Stimulated activated CD4-positive, alpha-beta T cell treated with anti-CD3 and anti-CD28 coated beads, Interleukin-12 subunit alpha, Interleukin-12 subunit beta, amount 100 ng/mL, for 4 hours (primary cell): ENCODE measurements around the gene PIK3C2G.

Experiments used
- DNase-seq: peaks from one replicate; pipeline ENCODE4 v3.0.0-alpha.2; 2020

PIK3C2G gene

GRCh38 chr12:18427520-18427919, 166.2 kb downstream of the PIK3C2G start:
- DNase-seq, result no peak

GRCh38 chr12:18428416-18428815, 167.1 kb downstream of the PIK3C2G start:
- DNase-seq, result no peak

DNA sequence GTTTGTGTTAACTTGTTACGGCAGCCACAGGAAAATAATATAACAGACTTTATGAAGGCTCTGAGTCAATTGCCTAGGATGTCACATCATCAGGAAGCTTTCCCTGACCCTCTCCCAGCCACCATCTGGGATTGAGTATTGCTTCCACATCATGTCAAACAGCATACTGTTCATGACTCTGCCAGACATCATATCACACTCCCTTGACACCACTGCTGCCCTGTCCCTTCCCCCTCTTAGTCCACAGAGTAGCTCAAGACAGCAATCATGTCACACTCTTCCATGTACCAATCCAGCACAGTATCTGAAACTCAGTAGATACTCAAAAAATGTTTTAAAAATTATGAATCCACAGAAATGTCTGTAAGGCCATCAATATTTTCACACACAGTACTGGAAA, 168.0 kb downstream of the PIK3C2G start:
- no peak for DNase-seq

- DNase-seq, result no peak
Observed at GRCh38 chr12:18430425-18431048, 169.2 kb downstream of the PIK3C2G start.

DNA sequence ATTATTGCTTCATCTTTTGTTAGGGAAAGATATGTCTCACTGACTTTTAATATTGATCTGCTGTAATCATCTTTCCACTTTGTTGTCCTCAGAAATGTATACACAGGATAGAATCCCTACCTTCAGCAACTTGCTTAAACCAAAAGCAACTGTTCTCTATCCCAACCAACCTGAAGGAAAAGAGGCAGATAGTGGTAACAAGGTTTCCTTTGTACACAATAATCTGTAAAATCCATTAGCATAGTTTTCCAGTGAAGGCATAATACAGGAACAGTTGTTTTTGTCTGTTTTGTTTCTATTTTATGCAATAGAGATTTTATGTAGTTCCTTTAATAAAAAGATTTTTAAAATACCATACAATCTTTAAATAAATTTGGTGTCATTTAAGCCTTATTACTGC, 170.5 kb downstream of the PIK3C2G start:
- no peak for DNase-seq

DNA sequence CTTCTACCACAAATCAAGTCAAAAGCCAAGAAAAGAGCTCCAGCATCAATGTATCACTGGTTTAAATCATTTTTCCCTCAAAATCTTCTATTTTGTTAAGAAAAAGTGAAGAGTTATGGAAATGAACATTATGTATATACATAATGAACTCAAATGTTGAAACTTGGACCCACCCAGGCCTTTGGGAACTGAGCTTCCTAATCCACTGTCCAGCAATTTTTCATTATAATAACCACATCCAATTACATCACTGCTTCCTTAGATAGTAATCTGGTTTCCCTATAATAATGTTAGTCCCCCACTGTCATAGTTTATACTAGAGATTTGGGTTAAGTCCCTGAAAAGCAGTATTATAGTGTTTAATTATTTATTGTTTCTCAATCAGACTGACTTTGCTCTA, 170.9 kb downstream of the PIK3C2G start:
- no peak for DNase-seq

DNA sequence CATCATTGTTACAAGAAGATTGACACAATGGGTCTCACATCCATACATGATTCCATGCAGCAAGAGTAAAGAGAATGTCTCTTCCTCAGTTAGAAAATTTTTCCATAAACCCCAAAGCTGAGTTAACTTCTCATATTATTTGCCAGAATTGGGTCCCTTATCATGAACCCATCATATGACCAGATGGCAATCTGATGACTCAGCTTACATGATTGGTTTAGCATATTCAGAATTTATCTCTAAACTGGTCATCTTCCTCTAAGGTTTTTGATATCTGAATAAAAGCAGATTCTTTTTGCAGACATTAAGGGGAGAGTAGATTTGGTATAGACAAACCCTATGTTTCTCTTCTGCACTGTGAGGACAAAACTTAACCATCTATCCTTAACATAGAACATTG, 174.9 kb downstream of the PIK3C2G start:
- DNase-seq, result no peak

DNA sequence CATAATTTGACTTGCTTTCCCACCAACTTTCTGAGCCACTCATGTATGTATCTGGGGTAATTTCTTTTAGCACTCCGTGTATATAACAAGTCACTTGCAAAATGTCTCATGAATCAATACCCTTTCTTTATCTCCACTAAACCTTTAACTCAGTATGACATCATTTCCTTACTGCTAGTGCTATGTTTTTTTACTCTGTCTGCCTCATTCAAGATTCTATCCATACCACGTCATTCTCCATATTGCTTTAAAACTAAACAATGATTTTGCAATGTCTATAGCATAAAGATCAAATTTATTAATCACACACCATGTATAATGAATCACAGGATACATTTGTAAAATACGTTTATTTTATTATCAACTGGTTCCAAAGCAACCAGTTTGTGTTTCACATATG, 178.2 kb downstream of the PIK3C2G start:
- DNase-seq, result no peak

GRCh38 chr12:18443768-18444437, 182.6 kb downstream of the PIK3C2G start:
- DNase-seq, result no peak

GRCh38 chr12:18446061-18446644, 184.8 kb downstream of the PIK3C2G start:
- no peak for DNase-seq

DNA sequence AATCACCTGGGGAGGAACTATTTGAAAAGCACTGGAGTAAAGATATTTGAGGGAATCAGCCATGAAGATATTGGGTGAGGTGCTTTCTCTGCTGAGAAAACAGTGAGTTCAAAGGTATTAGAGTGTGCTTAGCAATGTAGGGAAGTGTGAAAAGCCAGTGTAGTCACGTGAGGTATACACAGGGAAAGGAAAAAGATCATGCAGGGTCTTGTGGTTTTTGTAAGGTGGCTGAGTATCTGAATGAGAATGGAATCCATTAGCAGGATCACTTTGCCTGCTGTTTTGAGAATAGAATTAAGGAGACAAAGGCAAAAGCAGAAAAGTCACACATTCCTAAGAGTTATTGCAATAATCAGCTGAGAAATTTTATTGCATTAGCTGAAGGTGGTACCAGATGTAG, 193.0 kb downstream of the PIK3C2G start:
- DNase-seq, result no peak

GRCh38 chr12:18456344-18456743, 195.0 kb downstream of the PIK3C2G start:
- DNase-seq, result no peak

GRCh38 chr12:18457362-18457761, 196.0 kb downstream of the PIK3C2G start:
- DNase-seq, result no peak

GRCh38 chr12:18461758-18462157, 200.4 kb downstream of the PIK3C2G start:
- no peak for DNase-seq

GRCh38 chr12:18462442-18462841, 201.1 kb downstream of the PIK3C2G start:
- no peak for DNase-seq

DNA sequence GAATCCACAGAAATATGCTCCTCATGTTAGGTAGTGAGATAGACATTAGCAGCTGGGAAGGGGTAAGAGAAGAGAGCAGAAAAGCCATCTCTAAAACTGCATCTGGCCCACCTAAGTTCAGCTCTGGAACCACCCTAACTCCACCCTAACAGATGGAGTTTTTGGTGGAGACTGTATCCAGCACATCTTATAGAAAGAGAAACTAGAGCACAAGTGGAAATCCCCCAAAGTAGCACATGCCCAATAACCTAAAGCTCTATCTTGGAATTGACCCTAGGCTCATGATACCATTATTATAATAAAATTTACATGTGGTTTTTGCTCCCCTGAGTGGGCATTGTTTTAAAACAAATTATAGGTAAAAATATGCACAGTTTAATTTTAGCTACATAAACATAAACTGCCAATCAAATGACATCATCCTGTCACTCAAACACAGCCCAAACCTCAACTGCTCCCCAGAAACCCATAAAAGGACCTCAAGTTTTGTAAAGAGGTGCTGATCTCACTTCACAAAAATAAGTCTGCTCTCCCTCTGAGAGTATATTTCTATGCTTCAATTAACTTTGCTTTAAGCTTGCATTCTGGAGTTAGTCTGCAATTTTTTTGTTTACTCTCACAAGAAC, 206.4 kb downstream of the PIK3C2G start:
- no peak for DNase-seq

- no peak for DNase-seq
Observed at GRCh38 chr12:18468246-18469075, 207.1 kb downstream of the PIK3C2G start.

DNA sequence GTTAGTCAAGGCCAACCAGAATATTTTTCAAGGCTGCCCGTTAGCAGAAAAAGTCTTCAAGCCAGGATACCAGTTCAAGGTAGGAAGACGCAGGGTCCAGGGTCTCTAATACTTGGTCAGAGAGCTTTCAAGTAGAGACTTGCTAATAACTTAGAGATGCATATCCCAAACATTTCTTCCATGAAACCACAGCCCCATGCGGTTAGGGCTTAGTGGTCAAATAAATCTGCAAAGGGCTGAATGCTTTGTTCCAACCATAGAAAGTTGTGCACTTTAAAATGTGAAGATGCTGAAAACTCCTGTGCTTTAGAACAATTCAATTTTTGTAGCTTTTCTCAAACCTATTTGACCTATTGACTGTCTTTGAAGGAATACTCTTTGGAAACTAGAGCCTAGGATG, 208.9 kb downstream of the PIK3C2G start:
- DNase-seq, result no peak

- DNase-seq, result no peak
Observed at GRCh38 chr12:18472304-18472703, 211.0 kb downstream of the PIK3C2G start.

GRCh38 chr12:18472806-18473205, 211.5 kb downstream of the PIK3C2G start:
- DNase-seq, result no peak

DNA sequence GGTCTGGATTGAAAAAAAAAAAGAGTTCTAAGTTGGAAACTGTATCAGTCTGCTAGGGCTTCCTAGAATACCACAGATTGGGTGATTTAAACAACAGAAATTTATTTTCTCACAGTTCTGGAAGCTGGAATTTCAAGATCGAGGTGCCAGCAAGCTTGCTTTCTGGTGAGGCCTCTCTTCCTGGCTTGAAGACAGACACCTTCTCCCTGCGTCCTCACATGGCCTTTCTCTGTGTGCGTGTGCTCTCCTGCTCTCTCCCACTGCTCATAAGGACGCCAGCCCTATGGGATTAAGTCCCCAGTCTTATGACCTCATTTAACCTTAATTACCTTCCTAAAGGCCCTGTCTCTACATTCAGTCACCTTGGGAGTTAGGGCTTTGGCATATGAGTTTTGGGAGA, 215.5 kb downstream of the PIK3C2G start:
- no peak for DNase-seq

GRCh38 chr12:18479256-18479655, 217.9 kb downstream of the PIK3C2G start:
- no peak for DNase-seq

DNA sequence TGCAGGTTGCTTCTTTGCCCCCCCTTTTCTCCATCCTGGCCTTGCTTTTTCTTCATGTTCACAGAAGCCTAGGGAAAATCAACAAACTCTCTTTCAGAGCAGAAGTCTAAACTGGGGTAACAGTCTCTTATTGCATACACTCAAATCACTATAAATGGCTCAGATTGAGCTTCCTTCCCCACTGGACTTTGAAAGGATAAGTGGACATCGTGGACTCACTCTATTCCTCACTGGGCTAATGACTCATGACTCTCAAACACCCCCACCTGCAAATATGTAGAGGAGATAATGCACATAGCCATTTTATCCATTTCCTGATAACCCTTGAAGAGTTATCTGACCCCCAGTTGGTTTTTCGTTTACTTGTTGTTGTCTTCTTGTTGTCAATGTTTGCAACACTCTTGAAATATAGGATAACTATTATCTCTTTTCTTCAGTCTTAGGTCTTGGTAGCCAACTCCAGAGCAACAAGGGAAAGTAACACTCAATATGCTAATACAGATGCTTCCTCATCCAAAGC, 221.3 kb downstream of the PIK3C2G start:
- no peak for DNase-seq
